Measurements from ENCODE around the gene XRRA1.
"Not testable (repeated sequence)": the region's sequence is repeated elsewhere in the genome, so short reads cannot be mapped to it uniquely, and the experiment has no call there.

Gene XRRA1

GRCh38 chr11:74844072-74844471, 104.8 kb downstream of the XRRA1 start:
- Histone ChIP-seq H3K4me2 (no peak overlapping the region), H3K36me3 (peaks cover 63 to 91% (median 80%) of the 10 kb centered on the region in 11 experiments), H3K4me1 (peaks cover 18 to 42% (median 29%) of the 10 kb centered on the region in 10 experiments), H3K27me3 (no peaks in the 10 kb centered on the region), H3K9me3 (replicated peaks in 1 of 11) (no peaks in the 10 kb centered on the region), H3K27ac (no peak overlapping the region), H3K9ac (no peak overlapping the region), H3K4me3 (no peak overlapping the region), H4K20me1 (peaks cover 0 to 21% (median 0%) of the 10 kb centered on the region in 11 experiments; a peak in 5 of 22 replicates)
- TF ChIP-seq Cebpa-rat (IDR thresholded peaks at IDR 0.05), result no peak

- peaks cover 69 to 98% (median 85%) of the 10 kb centered on the region in 11 experiments for H3K36me3 ChIP-seq
These were observed 105.9 kb downstream of the XRRA1 start for GRCh38 chr11:74842967-74843366.

GRCh38 chr11:74840486-74840885, 108.4 kb downstream of the XRRA1 start:
- H3K36me3 ChIP-seq, result peaks cover 84 to 100% (median 99%) of the 10 kb centered on the region in 11 experiments
- 0 out of 22 replicates have a peak, but pooled peaks cover 0 to 8% (median 0%) of the 10 kb centered on the region in 11 experiments for H3K9me3 ChIP-seq (replicated peaks in 1 of 11)
- no peaks in the 10 kb centered on the region for H3K27me3 ChIP-seq
- peaks cover 0 to 19% (median 3%) of the 10 kb centered on the region in 10 experiments; a peak in 9 of 20 replicates for H3K4me1 ChIP-seq
- no peak overlapping the region for H3K4me3 ChIP-seq
- H4K20me1 ChIP-seq, result peaks cover 0 to 7% (median 0%) of the 10 kb centered on the region in 11 experiments; a peak in 4 of 22 replicates
- H3K4me2 ChIP-seq, result no peak overlapping the region; a peak in 1 of 22 replicates
- no peak overlapping the region for H3K27ac ChIP-seq
- TF ChIP-seq Cebpa-rat (IDR thresholded peaks at IDR 0.05), result no peak
- no peak overlapping the region for H3K9ac ChIP-seq

More at GRCh38 chr11:74842967-74843366, 105.9 kb downstream of the XRRA1 start:
- H3K27ac ChIP-seq, result no peak overlapping the region
- H3K9me3 ChIP-seq (replicated peaks in 1 of 11), result no peaks in the 10 kb centered on the region
- H4K20me1 ChIP-seq, result peaks cover 0 to 17% (median 0%) of the 10 kb centered on the region in 11 experiments; a peak in 6 of 22 replicates
- H3K27me3 ChIP-seq, result no peaks in the 10 kb centered on the region
- peaks cover 13 to 41% (median 21%) of the 10 kb centered on the region in 10 experiments for H3K4me1 ChIP-seq
- H3K4me2 ChIP-seq, result no peak overlapping the region
- no peak overlapping the region for H3K9ac ChIP-seq
- TF ChIP-seq Cebpa-rat (IDR thresholded peaks at IDR 0.05), result no peak
- H3K4me3 ChIP-seq, result no peak overlapping the region

- H3K27ac ChIP-seq, result peak overlapping the region in 2 of 11 experiments; percentile 30 to 32; a peak in 2 of 22 replicates
- H3K4me1 ChIP-seq, result peaks cover 0 to 19% (median 3%) of the 10 kb centered on the region in 10 experiments; a peak in 9 of 20 replicates
- H3K4me2 ChIP-seq, result peak overlapping the region in 2 of 11 experiments; percentile 50 to 58; a peak in 4 of 22 replicates
- no peak for TF ChIP-seq Cebpa-rat (IDR thresholded peaks at IDR 0.05)
- peaks cover 84 to 100% (median 99%) of the 10 kb centered on the region in 11 experiments for H3K36me3 ChIP-seq
- 0 out of 22 replicates have a peak, but pooled peaks cover 0 to 8% (median 0%) of the 10 kb centered on the region in 11 experiments for H3K9me3 ChIP-seq (replicated peaks in 1 of 11)
- H3K4me3 ChIP-seq, result no peak overlapping the region
- H3K9ac ChIP-seq, result no peak overlapping the region
- no peaks in the 10 kb centered on the region for H3K27me3 ChIP-seq
- H4K20me1 ChIP-seq, result peaks cover 0 to 7% (median 0%) of the 10 kb centered on the region in 11 experiments; a peak in 4 of 22 replicates
These were observed 108.9 kb downstream of the XRRA1 start for GRCh38 chr11:74839971-74840370.

- no peak overlapping the region for H3K4me3 ChIP-seq
- H3K27me3 ChIP-seq, result no peaks in the 10 kb centered on the region
- peaks cover 0 to 7% (median 0%) of the 10 kb centered on the region in 11 experiments; a peak in 4 of 22 replicates for H4K20me1 ChIP-seq
- TF ChIP-seq Cebpa-rat (IDR thresholded peaks at IDR 0.05), result no peak
- peaks cover 0 to 19% (median 3%) of the 10 kb centered on the region in 10 experiments; a peak in 9 of 20 replicates for H3K4me1 ChIP-seq
- H3K27ac ChIP-seq, result peak overlapping the region in 2 of 11 experiments; percentile 30 to 32; a peak in 2 of 22 replicates
- 0 out of 22 replicates have a peak, but pooled peaks cover 0 to 8% (median 0%) of the 10 kb centered on the region in 11 experiments for H3K9me3 ChIP-seq (replicated peaks in 1 of 11)
- H3K36me3 ChIP-seq, result peaks cover 84 to 100% (median 99%) of the 10 kb centered on the region in 11 experiments
- H3K9ac ChIP-seq, result no peak overlapping the region
- H3K4me2 ChIP-seq, result peak overlapping the region in 5 of 11 experiments; percentile 12 to 58 (median 50); a peak in 9 of 22 replicates
These were observed 109.4 kb downstream of the XRRA1 start for GRCh38 chr11:74839446-74839845.

- H4K20me1 ChIP-seq, result peaks cover 0 to 14% (median 0%) of the 10 kb centered on the region in 11 experiments; a peak in 5 of 22 replicates
- H3K27me3 ChIP-seq, result no peaks in the 10 kb centered on the region
- TF ChIP-seq Cebpa-rat (IDR thresholded peaks at IDR 0.05), result no peak
- 0 out of 22 replicates have a peak, but pooled peaks cover 0 to 8% (median 0%) of the 10 kb centered on the region in 11 experiments for H3K9me3 ChIP-seq (replicated peaks in 1 of 11)
- peaks cover 0 to 19% (median 3%) of the 10 kb centered on the region in 10 experiments; a peak in 9 of 20 replicates for H3K4me1 ChIP-seq
- peak overlapping the region in 2 of 11 experiments; percentile 56 to 58; a peak in 2 of 22 replicates for H3K4me2 ChIP-seq
- no peak overlapping the region for H3K9ac ChIP-seq
- H3K27ac ChIP-seq, result no peak overlapping the region
- H3K4me3 ChIP-seq, result no peak overlapping the region
- H3K36me3 ChIP-seq, result peaks cover 84 to 100% (median 99%) of the 10 kb centered on the region in 11 experiments
These were observed 110.7 kb downstream of the XRRA1 start for GRCh38 chr11:74838188-74838587.

- Histone ChIP-seq H3K9me3 (replicated peaks in 1 of 11) (0 out of 22 replicates have a peak, but pooled peaks cover 0 to 8% (median 0%) of the 10 kb centered on the region in 11 experiments), H3K36me3 (peaks cover 83 to 100% (median 99%) of the 10 kb centered on the region in 11 experiments), H3K9ac (no peak overlapping the region), H3K4me1 (peaks cover 0 to 19% (median 3%) of the 10 kb centered on the region in 10 experiments; a peak in 9 of 20 replicates), H4K20me1 (peaks cover 0 to 24% (median 0%) of the 10 kb centered on the region in 11 experiments; a peak in 5 of 22 replicates), H3K4me2 (no peak overlapping the region), H3K4me3 (no peak overlapping the region), H3K27me3 (no peaks in the 10 kb centered on the region), H3K27ac (no peak overlapping the region)
- no peak for TF ChIP-seq Cebpa-rat (IDR thresholded peaks at IDR 0.05)
These were observed 111.7 kb downstream of the XRRA1 start for GRCh38 chr11:74837191-74837590.

GRCh38 chr11:74826901-74827300, 122.0 kb downstream of the XRRA1 start:
- Histone ChIP-seq H4K20me1 (peaks cover 0 to 4% (median 0%) of the 10 kb centered on the region in 11 experiments; a peak in 1 of 22 replicates), H3K4me3 (peak overlapping the region in 8 of 10 experiments; percentile 16 to 47 (median 37); a peak in 14 of 20 replicates), H3K9ac (no peak overlapping the region), H3K36me3 (peaks cover 97 to 100% (median 99%) of the 10 kb centered on the region in 11 experiments), H3K4me2 (no peak overlapping the region), H3K4me1 (peaks cover 0 to 6% (median 0%) of the 10 kb centered on the region in 10 experiments; a peak in 7 of 20 replicates), H3K27ac (no peak overlapping the region), H3K9me3 (replicated peaks in 1 of 11) (peaks cover 79 to 93% (median 83%) of the 10 kb centered on the region in 11 experiments), H3K27me3 (no peaks in the 10 kb centered on the region)
- TF ChIP-seq Cebpa-rat (IDR thresholded peaks at IDR 0.05), result no peak

- Histone ChIP-seq H3K36me3 (peaks cover 96 to 100% (median 98%) of the 10 kb centered on the region in 11 experiments), H3K9me3 (replicated peaks in 1 of 11) (peaks cover 80 to 96% (median 92%) of the 10 kb centered on the region in 11 experiments), H3K4me3 (peak overlapping the region in 5 of 10 experiments; percentile 26 to 43 (median 31); a peak in 4 of 20 replicates)
- not testable (repeated sequence) for H4K20me1 ChIP-seq, H3K27ac ChIP-seq, H3K27me3 ChIP-seq, H3K9ac ChIP-seq, H3K4me2 ChIP-seq, H3K4me1 ChIP-seq
These were observed 123.3 kb downstream of the XRRA1 start for GRCh38 chr11:74825596-74825995.

Data from BLaER1 treated with 17β-estradiol and CSF1 and Interleukin-3, amounts not matched to agents 10 nM and 100 nM (cell line).